ENCODE measurements around the gene HSPA12A. TPM values are rescaled to one million over a fixed set of nuclear protein-coding genes. Genes with fewer than 3 reads are reported as not detected.

Gene HSPA12A
- total RNA-seq, 1 donor from 2014 or later = 4.0 TPM

DNA sequence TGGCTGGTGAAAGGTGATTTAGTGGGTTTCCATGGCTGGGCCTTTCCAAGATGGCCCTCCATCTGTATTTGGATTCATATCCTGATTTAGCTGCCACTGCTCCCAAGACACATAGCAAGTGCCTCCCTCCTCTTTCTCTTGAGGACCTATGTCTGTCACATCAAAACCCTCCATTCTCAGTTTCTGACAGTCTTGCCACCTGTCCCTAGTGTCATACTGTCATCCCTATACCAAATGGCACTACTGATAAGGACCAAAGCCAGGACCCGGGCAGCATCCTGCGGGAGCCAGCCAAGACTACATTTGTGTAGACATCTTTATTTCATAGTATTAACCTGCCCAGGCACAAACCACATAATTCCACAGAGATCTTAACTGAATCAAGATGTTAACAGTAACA, 86.8 kb downstream of the HSPA12A start:
- Mint-ChIP-seq H3K27me3 (ENCODE audit: unreplicated experiment) (peaks cover 14% of the 10 kb centered on the region), H3K27ac (ENCODE audit: unreplicated experiment) (no peak overlapping the region), H3K36me3 (ENCODE audit: unreplicated experiment) (no peaks in the 10 kb centered on the region), H3K9me3 (ENCODE audit: unreplicated experiment) (peaks cover 6% of the 10 kb centered on the region), H3K4me1 (ENCODE audit: unreplicated experiment) (no peaks in the 10 kb centered on the region), H3K4me3 (ENCODE audit: unreplicated experiment) (no peak overlapping the region)
- no peak for TF ChIP-seq CTCF (IDR thresholded peaks at IDR 0.05)
- DNase-seq (ENCODE audit: extremely low spot score, unreplicated experiment) = no peak

GRCh38 chr10:116654816-116655215, 87.5 kb downstream of the HSPA12A start:
- peak; percentile 17 for TF ChIP-seq CTCF (IDR thresholded peaks at IDR 0.05)
- Mint-ChIP-seq H3K36me3 (ENCODE audit: unreplicated experiment) (no peaks in the 10 kb centered on the region), H3K9me3 (ENCODE audit: unreplicated experiment) (peaks cover 6% of the 10 kb centered on the region), H3K4me3 (ENCODE audit: unreplicated experiment) (no peak overlapping the region), H3K27me3 (ENCODE audit: unreplicated experiment) (peaks cover 14% of the 10 kb centered on the region), H3K4me1 (ENCODE audit: unreplicated experiment) (no peaks in the 10 kb centered on the region), H3K27ac (ENCODE audit: unreplicated experiment) (no peak overlapping the region)
- no peak for DNase-seq (ENCODE audit: extremely low spot score, unreplicated experiment)

DNA sequence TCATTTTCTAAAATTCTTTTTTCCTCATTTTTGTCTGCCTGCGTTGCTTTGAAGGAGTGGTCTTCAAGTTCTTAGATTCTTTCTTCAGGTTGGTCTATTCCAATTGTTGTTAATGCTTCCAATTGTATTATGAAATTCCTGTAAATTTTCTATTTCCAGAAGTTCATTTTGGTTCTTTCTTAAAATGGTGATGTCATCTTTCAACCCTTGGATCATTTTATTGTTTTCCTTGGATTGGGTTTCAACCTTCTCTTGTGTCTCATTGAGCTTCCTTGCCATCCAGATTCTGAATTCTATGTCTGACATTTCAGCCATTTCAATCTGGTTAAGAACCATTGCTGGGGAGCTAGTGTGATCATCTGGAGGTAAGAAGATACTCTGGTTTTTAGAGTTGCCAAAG, 88.5 kb downstream of the HSPA12A start:
- Mint-ChIP-seq H3K4me3 (ENCODE audit: unreplicated experiment) (no peak overlapping the region), H3K9me3 (ENCODE audit: unreplicated experiment) (peaks cover 6% of the 10 kb centered on the region), H3K4me1 (ENCODE audit: unreplicated experiment) (no peaks in the 10 kb centered on the region), H3K27ac (ENCODE audit: unreplicated experiment) (no peak overlapping the region), H3K27me3 (ENCODE audit: unreplicated experiment) (peaks cover 14% of the 10 kb centered on the region), H3K36me3 (ENCODE audit: unreplicated experiment) (no peaks in the 10 kb centered on the region)
- DNase-seq (ENCODE audit: extremely low spot score, unreplicated experiment) = no peak
- no peak for TF ChIP-seq CTCF (IDR thresholded peaks at IDR 0.05)

- Mint-ChIP-seq H3K4me1 (ENCODE audit: unreplicated experiment) (no peaks in the 10 kb centered on the region), H3K27ac (ENCODE audit: unreplicated experiment) (no peak overlapping the region), H3K4me3 (ENCODE audit: unreplicated experiment) (no peak overlapping the region), H3K9me3 (ENCODE audit: unreplicated experiment) (peaks cover 6% of the 10 kb centered on the region), H3K36me3 (ENCODE audit: unreplicated experiment) (no peaks in the 10 kb centered on the region), H3K27me3 (ENCODE audit: unreplicated experiment) (peaks cover 11% of the 10 kb centered on the region)
- TF ChIP-seq CTCF (IDR thresholded peaks at IDR 0.05) = no peak
- DNase-seq (ENCODE audit: extremely low spot score, unreplicated experiment) = no peak
Observed at GRCh38 chr10:116648903-116649302, 93.5 kb downstream of the HSPA12A start.

DNA sequence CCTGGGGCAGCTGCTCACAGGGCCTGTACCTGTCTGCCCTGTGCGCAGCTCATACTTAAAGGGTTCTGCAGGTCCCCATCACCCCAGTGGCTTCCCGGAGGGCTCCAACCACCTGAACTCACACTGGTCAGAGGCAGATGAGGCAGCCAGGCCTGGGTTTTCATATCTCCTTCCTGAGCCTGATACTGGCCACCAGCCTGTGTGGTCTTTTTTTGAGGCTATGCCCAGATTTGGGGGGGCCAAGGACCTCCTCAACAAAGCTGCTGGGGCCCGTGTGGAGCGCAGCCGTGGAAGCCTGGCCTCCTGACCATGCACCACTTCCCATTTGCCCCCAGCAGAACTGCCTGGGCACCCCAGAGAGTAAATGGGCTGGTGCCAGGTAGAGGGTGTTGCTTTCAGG, 95.9 kb downstream of the HSPA12A start:
- no peak for TF ChIP-seq CTCF (IDR thresholded peaks at IDR 0.05)
- no peaks in the 10 kb centered on the region for H3K36me3 Mint-ChIP-seq (ENCODE audit: unreplicated experiment)
- H3K27me3 Mint-ChIP-seq (ENCODE audit: unreplicated experiment) = peaks cover 5% of the 10 kb centered on the region
- H3K9me3 Mint-ChIP-seq (ENCODE audit: unreplicated experiment) = peaks cover 2% of the 10 kb centered on the region
- H3K27ac Mint-ChIP-seq (ENCODE audit: unreplicated experiment) = no peak overlapping the region
- DNase-seq (ENCODE audit: extremely low spot score, unreplicated experiment) = peak; percentile 78
- H3K4me3 Mint-ChIP-seq (ENCODE audit: unreplicated experiment) = no peak overlapping the region
- H3K4me1 Mint-ChIP-seq (ENCODE audit: unreplicated experiment) = no peaks in the 10 kb centered on the region
